IPS DF 6.9 (cell line): ENCODE data around the gene CDX2.

Experiments used
- DNase-seq: peaks from one replicate; pipeline ENCODE4 v3.0.0-alpha.2; 2013; ENCODE audit warnings: low read depth, low spot score
- H3K27ac ChIP-seq: one replicate; pipeline ENCODE4 v1.5.1; 2013; ENCODE audit warnings: low read length, control low read depth
- H3K27me3 ChIP-seq: 2 replicates; pipeline ENCODE4 v1.6.1; 2013; ENCODE audit warnings: mild to moderate bottlenecking, low read length; ENCODE audit not compliant: control insufficient read depth, insufficient read depth
- H3K36me3 ChIP-seq: 2 replicates; pipeline ENCODE4 v1.6.1; 2013; ENCODE audit warnings: low read length; ENCODE audit not compliant: control insufficient read depth, insufficient read depth
- H3K4me1 ChIP-seq: 2 replicates; pipeline ENCODE4 v1.6.1; 2013; ENCODE audit warnings: low read length; ENCODE audit not compliant: control insufficient read depth, insufficient read depth
- H3K4me3 ChIP-seq: 2 replicates; pipeline ENCODE4 v1.5.1; 2013; ENCODE audit warnings: mild to moderate bottlenecking, low read length
- H3K9me3 ChIP-seq: 2 replicates; pipeline ENCODE4 v1.6.1; 2013; ENCODE audit warnings: low read length, inconsistent platforms; ENCODE audit not compliant: control insufficient read depth, insufficient read depth
- WGBS: extraction: QIAGEN DNeasy Blood & Tissue Kit; methylation state at CpG from one replicate; pipeline ENCODE4 v1.1.7; 2013; ENCODE audit warnings: mixed read lengths, missing lambda C conversion rate; ENCODE audit not compliant: insufficient read length, insufficient coverage; 5-methylcytosine and 5-hydroxymethylcytosine counted together

The CDX2 gene

GRCh38 chr13:27927444-27928352 lies 41.4 kb downstream of the CDX2 start:
- no peak for DNase-seq
- no CpG with 5 or more reads among the region's 53 CpGs for WGBS
- Histone ChIP-seq H3K4me1 (peaks cover 3% of the 10 kb centered on the region), H3K4me3 (no peak overlapping the region), H3K9me3 (no peaks in the 10 kb centered on the region), H3K27me3 (peaks cover 87% of the 10 kb centered on the region), H3K36me3 (no peaks in the 10 kb centered on the region), H3K27ac (no peak overlapping the region)

DNA sequence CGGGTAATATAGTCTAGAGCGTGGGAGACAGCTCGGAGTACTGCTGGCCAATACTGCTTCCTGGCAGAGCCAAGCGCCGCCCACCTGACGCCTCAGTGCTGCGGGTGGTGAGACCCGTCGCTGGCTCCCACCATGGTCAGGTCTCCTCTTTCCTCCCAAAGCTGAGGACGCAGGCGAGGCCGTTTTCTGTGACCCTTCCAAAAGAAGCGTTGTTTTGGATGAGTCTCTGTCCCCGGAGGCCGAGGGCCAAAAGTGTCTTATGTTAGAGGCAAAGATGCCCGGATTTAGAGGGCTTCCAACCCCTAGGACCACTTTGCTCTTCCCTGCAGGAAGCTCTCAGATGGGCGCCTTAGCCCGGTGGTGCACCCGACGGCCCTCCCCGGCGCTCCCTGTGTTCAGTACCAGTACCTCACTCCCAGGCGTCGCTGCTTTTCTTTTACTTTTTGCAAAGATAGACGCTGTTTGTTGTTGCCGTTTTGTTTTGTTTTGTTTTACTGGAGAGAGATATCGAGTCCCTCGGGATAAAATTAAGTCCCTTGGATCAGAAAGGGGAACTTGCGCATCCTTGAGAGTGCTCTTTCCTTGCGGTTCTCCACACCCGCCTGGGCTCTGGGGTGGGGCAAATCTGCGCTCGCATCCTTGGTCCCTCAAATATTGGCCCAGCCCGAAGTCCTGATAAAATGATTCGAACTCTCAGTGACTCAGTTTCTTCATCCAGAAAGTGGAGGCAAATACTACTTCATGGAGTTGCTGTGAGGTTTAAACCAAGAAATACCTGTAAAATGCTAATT lies 42.3 kb downstream of the CDX2 start:
- H3K4me3 ChIP-seq = no peak overlapping the region
- no peaks in the 10 kb centered on the region for H3K36me3 ChIP-seq
- no CpG with 5 or more reads among the region's 35 CpGs for WGBS
- no peak for DNase-seq
- no peaks in the 10 kb centered on the region for H3K9me3 ChIP-seq
- H3K27me3 ChIP-seq = peaks cover 94% of the 10 kb centered on the region
- peaks cover 4% of the 10 kb centered on the region for H3K4me1 ChIP-seq
- H3K27ac ChIP-seq = no peak overlapping the region

DNA sequence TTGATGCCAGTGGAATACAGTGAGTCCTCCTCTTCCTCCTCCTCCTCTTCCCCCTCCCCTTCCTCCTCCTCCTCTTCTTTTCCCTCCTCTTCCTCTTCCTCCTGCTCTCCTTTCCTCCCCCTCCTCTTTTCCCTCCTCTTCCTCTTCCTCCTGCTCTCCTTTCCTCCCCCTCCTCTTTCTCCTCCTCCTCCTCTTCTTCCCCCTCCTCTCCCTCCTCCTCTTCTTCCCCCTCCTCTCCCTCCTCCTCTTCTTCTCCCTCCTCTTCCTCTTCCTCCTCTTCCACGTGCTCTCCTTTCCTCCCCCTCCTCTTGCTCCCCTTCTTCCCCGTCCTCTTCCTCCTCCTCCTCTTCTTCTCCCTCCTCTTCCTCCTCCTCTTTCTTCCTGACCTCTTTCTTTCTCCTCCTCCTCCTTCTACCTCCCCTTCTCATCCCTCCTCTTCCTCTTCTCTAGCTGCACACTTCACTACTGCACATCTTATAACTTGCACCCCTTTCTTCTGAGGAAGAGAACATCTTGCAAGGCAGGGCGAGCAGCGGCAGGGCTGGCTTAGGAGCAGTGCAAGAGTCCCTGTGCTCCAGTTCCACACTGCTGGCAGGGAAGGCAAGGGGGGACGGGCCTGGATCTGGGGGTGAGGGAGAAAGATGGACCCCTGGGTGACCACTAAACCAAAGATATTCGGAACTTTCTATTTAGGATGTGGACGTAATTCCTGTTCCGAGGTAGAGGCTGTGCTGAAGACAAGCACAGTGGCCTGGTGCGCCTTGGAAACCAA lies 43.7 kb downstream of the CDX2 start:
- Histone ChIP-seq H3K4me1 (peaks cover 4% of the 10 kb centered on the region), H3K36me3 (no peaks in the 10 kb centered on the region), H3K27ac (no peak overlapping the region), H3K27me3 (peaks cover 99% of the 10 kb centered on the region), H3K4me3 (no peak overlapping the region), H3K9me3 (no peaks in the 10 kb centered on the region)
- no CpG with 5 or more reads among the region's 9 CpGs for WGBS
- no peak for DNase-seq

DNA sequence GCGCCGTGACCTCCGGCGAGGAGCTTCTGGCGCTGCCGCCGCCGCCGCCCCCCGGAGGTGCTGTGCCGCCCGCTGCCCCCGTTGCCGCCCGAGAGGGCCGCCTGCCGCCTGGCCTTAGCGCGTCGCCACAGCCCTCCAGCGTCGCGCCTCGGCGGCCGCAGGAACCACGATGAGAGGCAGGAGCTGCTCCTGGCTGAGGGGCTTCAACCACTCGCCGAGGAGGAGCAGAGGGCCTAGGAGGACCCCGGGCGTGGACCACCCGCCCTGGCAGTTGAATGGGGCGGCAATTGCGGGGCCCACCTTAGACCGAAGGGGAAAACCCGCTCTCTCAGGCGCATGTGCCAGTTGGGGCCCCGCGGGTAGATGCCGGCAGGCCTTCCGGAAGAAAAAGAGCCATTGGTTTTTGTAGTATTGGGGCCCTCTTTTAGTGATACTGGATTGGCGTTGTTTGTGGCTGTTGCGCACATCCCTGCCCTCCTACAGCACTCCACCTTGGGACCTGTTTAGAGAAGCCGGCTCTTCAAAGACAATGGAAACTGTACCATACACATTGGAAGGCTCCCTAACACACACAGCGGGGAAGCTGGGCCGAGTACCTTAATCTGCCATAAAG lies 44.5 kb downstream of the CDX2 start:
- H3K36me3 ChIP-seq = no peaks in the 10 kb centered on the region
- peaks cover 98% of the 10 kb centered on the region for H3K27me3 ChIP-seq
- no CpG with 5 or more reads among the region's 46 CpGs for WGBS
- H3K9me3 ChIP-seq = no peaks in the 10 kb centered on the region
- H3K27ac ChIP-seq = no peak overlapping the region
- DNase-seq = no peak
- peaks cover 4% of the 10 kb centered on the region for H3K4me1 ChIP-seq
- no peak overlapping the region for H3K4me3 ChIP-seq

DNA sequence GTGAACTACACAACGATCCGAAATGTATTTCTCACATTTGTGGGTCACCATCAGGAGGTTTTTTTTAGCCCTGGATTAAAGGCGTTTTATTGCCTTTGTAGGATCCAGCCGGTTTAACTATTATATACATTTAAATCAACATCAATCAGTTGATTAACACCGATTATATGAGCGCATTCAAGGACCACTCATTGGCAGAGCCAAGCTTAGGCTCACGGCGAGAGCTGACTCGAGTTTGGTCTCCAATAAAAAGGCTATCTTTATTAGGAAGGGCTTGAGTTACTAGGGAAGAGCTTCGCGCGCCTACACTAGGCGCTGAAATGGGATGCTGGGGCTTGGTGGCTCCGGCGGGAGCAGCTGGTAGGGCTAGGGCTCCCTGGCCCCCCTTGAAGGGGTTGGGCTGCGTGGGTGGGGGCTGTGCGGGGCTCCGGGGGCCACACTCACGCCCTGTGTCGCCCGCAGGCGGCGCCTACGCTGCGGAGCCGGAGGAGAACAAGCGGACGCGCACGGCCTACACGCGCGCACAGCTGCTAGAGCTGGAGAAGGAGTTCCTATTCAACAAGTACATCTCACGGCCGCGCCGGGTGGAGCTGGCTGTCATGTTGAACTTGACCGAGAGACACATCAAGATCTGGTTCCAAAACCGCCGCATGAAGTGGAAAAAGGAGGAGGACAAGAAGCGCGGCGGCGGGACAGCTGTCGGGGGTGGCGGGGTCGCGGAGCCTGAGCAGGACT lies 45.2 kb downstream of the CDX2 start:
- no peak for DNase-seq
- Histone ChIP-seq H3K27me3 (peaks cover 97% of the 10 kb centered on the region), H3K27ac (no peak overlapping the region), H3K4me3 (no peak overlapping the region), H3K9me3 (no peaks in the 10 kb centered on the region), H3K4me1 (peaks cover 4% of the 10 kb centered on the region), H3K36me3 (no peaks in the 10 kb centered on the region)
- no CpG with 5 or more reads among the region's 48 CpGs for WGBS

DNA sequence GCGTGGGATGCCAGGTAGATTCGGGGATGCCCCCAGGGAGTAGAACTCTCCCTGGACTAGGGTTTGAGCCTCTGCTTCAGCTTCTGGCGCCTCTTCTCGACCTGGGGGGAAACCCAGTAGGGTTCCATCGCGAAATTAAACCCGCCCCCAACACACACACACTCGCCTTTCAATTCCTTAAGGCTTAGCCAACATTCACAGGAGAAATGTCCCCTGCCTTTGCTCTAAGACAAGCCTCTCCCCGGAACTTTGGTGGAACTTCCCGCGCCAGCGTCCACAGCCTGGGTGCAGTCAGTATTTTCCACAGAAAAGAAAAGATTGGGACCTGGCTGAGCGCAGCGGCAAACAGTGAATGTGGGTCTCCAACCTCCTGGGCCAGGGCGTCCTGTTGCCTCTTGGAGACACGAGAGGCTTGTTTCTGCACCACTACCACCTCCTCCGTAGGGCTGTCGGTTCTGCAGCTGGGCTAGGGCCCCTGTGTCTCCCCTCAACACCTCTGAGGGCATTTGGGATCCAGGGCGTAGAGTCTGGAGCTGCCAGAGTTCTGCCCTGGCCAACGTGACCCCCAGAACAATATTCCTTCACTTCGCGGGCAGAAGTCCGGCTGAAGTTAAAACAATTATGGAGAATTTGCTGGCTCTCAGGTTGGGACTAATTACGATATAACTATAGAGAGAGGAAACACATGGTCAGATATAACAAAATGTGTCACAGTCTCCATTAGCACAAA lies 46.1 kb downstream of the CDX2 start:
- Histone ChIP-seq H3K9me3 (no peaks in the 10 kb centered on the region), H3K4me1 (peaks cover 5% of the 10 kb centered on the region), H3K27me3 (peaks cover 97% of the 10 kb centered on the region), H3K27ac (no peak overlapping the region), H3K4me3 (no peak overlapping the region), H3K36me3 (no peaks in the 10 kb centered on the region)
- WGBS = no CpG with 5 or more reads among the region's 24 CpGs
- no peak for DNase-seq

DNA sequence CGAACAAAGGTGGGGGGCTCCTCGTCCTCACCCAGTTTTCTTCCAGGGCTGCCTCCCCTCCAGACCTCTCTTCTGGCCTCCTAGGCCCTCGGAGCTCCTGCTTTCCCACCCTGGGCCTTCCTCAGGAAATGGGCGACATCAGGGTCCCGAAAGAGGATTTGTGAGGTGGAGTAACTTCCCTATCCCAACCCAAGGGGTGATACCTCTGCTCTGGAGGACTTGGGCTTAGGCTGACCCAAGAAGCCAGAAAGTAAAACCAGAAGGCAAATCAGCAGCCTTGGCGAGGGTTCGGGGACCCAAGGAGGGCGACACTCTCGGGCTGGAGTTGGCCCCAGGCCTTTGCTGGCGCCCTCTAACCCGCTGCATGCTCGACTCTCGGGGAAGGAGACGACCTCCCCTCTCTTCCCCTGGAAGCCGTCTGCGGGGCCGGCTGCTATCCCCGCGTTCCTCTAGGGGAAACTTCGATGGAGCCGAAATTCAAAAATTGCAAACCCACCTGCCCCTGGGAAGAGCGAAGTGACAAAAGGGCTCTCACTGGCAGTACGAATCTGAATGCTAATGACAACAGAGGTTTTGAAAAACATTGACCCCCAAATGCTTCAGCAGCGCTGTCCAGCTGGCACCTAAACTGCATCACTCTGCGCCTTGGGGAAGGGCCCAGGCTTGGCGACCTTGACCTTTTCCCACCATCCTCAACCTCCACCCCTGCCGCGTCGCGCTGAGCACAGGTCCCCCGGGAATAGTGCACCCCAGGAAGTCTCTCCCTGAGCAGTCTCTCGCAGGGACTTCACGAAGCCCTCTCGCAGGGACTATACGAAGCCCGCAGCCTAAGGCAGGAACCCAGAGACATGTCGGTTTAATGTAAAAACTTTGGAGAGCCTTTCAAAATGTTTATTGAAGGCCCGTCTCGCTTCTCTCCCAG lies 46.9 kb downstream of the CDX2 start:
- no peak overlapping the region for H3K27ac ChIP-seq
- H3K4me3 ChIP-seq = no peak overlapping the region
- H3K36me3 ChIP-seq = no peaks in the 10 kb centered on the region
- peaks cover 8% of the 10 kb centered on the region for H3K4me1 ChIP-seq
- no peak for DNase-seq
- peaks cover 97% of the 10 kb centered on the region for H3K27me3 ChIP-seq
- WGBS = no CpG with 5 or more reads among the region's 39 CpGs
- H3K9me3 ChIP-seq = no peaks in the 10 kb centered on the region

- H3K4me1 ChIP-seq = peaks cover 7% of the 10 kb centered on the region
- no peaks in the 10 kb centered on the region for H3K36me3 ChIP-seq
- no peak for DNase-seq
- H3K9me3 ChIP-seq = no peaks in the 10 kb centered on the region
- H3K27ac ChIP-seq = no peak overlapping the region
- peaks cover 96% of the 10 kb centered on the region for H3K27me3 ChIP-seq
- no CpG with 5 or more reads among the region's 41 CpGs for WGBS
- no peak overlapping the region for H3K4me3 ChIP-seq
Observed at GRCh38 chr13:27921421-27921960, 47.6 kb downstream of the CDX2 start.
